ENCODE data around the gene PKN3. TPM values are rescaled to one million over a fixed set of nuclear protein-coding genes. Genes with fewer than 3 reads are reported as not detected.

Gene PKN3
- total RNA-seq, 2 experiments from 2014 or later, result 8.2 to 9.1 TPM

DNA sequence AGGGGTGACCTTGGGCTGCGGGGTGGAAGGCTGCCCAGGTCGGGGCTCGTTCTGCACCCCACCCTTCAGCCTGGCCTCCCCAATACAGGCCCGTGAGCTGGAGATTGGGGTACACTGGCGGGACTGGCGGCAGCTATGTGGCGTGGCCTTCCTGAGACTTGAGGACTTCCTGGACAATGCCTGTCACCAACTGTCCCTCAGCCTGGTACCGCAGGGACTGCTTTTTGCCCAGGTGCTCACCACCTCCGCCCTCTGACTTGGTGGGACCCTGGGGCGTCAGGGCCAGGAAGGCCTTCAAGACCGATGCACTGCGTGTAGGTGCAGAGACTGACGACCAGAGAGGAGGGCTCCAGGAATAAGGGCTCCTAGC lies 11.1 kb downstream of the PKN3 start:
- Mint-ChIP-seq H3K27me3 (no peaks in the 10 kb centered on the region), H3K9me3 (no peaks in the 10 kb centered on the region), H3K36me3 (ENCODE audit: low read depth) (no peaks in the 10 kb centered on the region), H3K27ac (no peak overlapping the region), H3K4me1 (no peaks in the 10 kb centered on the region), H3K4me3 (no peak overlapping the region)
- ChIA-PET CTCF (interaction anchor here (2.9 kb wide), 1 partner anchor 11 kb away, joined by 9 read pairs; the partner anchor contains the start of gene PKN3), POLR2A (no interaction called here)
- no peak for DNase-seq

DNA sequence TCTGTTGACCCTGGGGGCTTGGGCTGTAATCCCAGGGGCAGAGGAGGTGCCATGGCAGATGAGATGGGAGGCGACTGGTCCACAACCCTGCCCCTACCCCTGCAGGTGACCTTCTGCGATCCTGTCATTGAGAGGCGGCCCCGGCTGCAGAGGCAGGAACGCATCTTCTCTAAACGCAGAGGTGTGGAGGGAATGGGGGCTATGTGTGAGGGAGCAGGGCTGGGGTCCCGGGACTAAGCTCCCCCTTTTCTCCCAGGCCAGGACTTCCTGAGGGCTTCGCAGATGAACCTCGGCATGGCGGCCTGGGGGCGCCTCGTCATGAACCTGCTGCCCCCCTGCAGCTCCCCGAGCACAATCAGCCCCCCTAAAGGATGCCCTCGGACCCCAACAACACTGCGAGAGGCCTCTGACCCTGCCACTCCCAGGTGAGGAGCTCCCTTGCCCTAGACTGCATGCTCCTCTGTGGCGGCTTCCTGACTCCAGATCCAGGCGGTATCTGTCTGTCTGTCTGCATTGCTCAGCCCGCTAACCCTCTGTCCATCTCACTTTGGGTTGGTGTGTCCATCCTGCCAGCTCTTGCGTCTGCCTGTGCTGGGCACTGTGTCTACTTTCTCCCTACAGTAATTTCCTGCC lies 11.8 kb downstream of the PKN3 start:
- DNase-seq, result no peak
- ChIA-PET POLR2A (no interaction called here), CTCF (interaction anchor here (1.7 to 2.9 kb wide), 2 partner anchors 12 to 22 kb away, joined by 5 to 9 read pairs; partner anchors contain the start of gene PKN3)
- no peak overlapping the region for H3K27ac Mint-ChIP-seq
- no peaks in the 10 kb centered on the region for H3K36me3 Mint-ChIP-seq (ENCODE audit: low read depth)
- no peaks in the 10 kb centered on the region for H3K4me1 Mint-ChIP-seq
- H3K9me3 Mint-ChIP-seq, result no peaks in the 10 kb centered on the region
- no peak overlapping the region for H3K4me3 Mint-ChIP-seq
- H3K27me3 Mint-ChIP-seq, result no peaks in the 10 kb centered on the region

DNA sequence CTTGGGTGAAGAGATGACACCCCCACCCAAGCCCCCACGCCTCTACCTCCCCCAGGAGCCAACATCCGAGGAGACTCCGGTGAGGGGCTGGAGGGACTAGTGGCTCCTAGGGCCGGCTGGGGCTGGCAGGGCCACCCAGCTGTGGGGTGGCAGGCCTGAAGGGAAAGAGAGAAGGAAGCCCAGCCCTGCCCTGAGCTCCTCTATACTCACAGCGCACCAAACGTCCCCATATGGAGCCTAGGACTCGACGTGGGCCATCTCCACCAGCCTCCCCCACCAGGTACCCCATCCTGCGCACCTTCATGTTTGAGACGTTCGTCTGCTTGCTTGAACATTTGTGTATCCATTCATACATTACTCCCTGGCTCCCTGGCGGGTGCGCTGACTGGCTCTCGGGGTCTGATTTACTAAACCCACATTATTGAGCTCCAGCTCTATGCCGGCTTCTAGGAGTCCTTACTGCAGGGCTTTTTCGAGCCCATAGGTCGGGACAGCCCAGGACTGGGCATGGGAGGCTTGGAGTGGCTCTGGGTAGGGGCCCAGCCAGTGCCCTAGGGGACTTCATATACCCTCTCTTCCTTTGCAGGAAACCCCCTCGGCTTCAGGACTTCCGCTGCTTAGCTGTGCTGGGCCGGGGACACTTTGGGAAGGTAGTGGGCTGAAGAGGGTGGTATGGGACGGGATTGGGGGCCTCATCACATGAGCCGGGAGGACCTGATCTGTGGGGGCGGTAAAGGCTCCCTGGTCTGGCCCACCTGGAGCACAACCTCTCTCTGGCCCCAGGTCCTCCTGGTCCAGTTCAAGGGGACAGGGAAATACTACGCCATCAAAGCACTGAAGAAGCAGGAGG lies 12.5 kb downstream of the PKN3 start:
- Mint-ChIP-seq H3K9me3 (no peaks in the 10 kb centered on the region), H3K36me3 (ENCODE audit: low read depth) (peaks cover 1% of the 10 kb centered on the region), H3K27ac (no peak overlapping the region), H3K27me3 (no peaks in the 10 kb centered on the region), H3K4me1 (no peaks in the 10 kb centered on the region), H3K4me3 (no peak overlapping the region)
- ChIA-PET CTCF (interaction anchor here (1.7 to 2.9 kb wide), 2 partner anchors 13 to 23 kb away, joined by 5 to 9 read pairs; partner anchors contain the start of gene PKN3), POLR2A (no interaction called here)
- DNase-seq, result no peak

DNA sequence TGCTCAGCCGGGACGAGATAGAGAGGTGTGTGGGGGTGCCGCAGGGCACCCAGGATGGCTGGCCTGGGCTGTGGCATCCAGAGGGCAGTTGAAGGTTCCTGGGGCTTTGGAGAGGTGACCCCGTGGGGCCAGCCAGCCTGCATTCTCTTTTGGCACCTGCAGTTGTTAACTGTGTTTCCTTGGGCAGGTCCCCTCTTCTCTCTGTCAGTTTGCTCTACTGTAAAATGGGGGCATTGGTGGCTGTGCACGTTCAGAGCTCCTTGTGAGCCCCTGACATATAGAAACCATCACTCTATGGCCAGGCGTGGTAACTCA lies 13.1 kb downstream of the PKN3 start:
- no peaks in the 10 kb centered on the region for H3K9me3 Mint-ChIP-seq
- POLR2A ChIA-PET, result no interaction called here
- H3K27me3 Mint-ChIP-seq, result no peaks in the 10 kb centered on the region
- no peak overlapping the region for H3K27ac Mint-ChIP-seq
- CTCF ChIA-PET, result interaction anchor here (1.0 to 1.7 kb wide), 2 partner anchors 10 to 23 kb away, joined by 3 to 5 read pairs; no protein-coding TSS in a partner anchor
- no peaks in the 10 kb centered on the region for H3K4me1 Mint-ChIP-seq
- no peak for DNase-seq
- peaks cover 1% of the 10 kb centered on the region for H3K36me3 Mint-ChIP-seq (ENCODE audit: low read depth)
- no peak overlapping the region for H3K4me3 Mint-ChIP-seq

DNA sequence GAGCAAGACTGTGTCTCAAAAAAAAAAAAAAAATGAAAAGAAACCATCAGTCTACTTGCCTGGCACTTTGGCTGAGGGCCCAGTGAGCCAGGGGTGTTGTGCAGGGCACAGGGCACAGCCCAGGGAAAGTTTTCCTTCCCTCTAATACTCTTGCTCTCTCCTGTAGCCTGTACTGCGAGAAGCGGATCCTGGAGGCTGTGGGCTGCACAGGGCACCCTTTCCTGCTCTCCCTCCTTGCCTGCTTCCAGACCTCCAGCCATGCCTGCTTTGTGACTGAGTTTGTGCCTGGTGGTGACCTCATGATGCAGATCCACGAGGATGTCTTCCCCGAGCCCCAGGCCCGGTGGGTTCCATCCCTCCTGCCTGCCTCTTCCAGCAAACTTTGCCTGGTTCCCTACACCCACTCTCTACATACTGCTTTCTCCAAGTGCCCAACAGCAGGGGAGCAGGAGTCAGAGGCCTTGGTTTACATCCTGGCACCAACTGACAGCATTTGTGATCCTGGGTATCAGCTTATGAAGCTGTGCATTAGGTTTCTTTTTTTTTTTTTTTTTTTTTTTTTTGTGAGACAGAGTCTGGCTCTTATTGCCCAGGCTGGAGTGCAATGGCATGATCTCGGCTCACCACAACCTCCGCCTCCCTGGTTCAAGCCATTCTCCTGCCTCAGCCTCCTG lies 14.4 kb downstream of the PKN3 start:
- DNase-seq, result no peak
- Mint-ChIP-seq H3K27ac (no peak overlapping the region), H3K9me3 (no peaks in the 10 kb centered on the region), H3K36me3 (ENCODE audit: low read depth) (peaks cover 7% of the 10 kb centered on the region), H3K4me1 (peaks cover 2% of the 10 kb centered on the region), H3K4me3 (no peak overlapping the region), H3K27me3 (no peaks in the 10 kb centered on the region)
- ChIA-PET POLR2A (no interaction called here), CTCF (interaction anchor here (0.7 to 1.2 kb wide), 4 partner anchors 10 to 294 kb away, joined by 3 read pairs; no protein-coding TSS in a partner anchor)

DNA sequence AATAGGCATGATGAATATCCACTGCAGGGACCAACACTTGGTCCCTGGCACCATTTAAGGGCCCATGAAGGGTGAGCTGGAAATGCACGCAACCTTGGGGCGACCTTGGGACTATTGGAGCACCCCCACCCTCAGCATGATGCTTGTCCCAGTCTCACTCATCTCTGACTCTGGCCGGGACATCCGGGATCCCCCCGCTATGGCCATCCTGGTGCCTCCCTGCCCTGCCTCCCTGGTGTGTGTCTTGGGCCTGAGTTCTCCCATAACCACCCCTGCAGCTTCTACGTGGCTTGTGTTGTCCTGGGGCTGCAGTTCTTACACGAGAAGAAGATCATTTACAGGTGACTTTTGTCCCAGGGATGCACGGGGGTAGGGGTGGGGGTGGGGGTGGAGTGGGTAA lies 15.7 kb downstream of the PKN3 start:
- Mint-ChIP-seq H3K36me3 (ENCODE audit: low read depth) (peaks cover 14% of the 10 kb centered on the region), H3K27me3 (no peaks in the 10 kb centered on the region), H3K4me3 (no peak overlapping the region), H3K27ac (no peak overlapping the region), H3K9me3 (no peaks in the 10 kb centered on the region), H3K4me1 (peaks cover 15% of the 10 kb centered on the region)
- ChIA-PET POLR2A (no interaction called here), CTCF (interaction anchor here (0.6 to 1.2 kb wide), 4 partner anchors 11 to 933 kb away, joined by 3 to 4 read pairs (median 3); no protein-coding TSS in a partner anchor)
- DNase-seq, result no peak

DNA sequence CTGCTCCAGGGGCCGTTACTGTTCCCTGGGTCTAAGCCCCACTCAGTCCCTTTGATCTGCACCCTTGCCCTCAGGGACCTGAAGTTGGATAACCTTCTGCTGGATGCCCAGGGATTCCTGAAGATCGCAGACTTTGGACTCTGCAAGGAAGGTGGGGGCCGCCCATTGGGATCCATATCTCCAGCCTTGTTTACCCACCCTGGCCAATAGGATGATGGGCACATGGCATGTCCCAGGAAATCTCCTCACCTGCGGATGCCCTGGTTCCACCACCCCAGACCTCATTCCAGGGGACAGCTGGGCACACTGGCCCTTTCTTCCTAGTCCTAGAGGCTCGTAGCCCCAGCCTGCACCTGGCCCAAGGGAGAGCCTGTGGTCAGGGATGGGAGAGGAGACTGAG lies 16.2 kb downstream of the PKN3 start:
- peaks cover 14% of the 10 kb centered on the region for H3K36me3 Mint-ChIP-seq (ENCODE audit: low read depth)
- H3K4me3 Mint-ChIP-seq, result no peak overlapping the region
- no peaks in the 10 kb centered on the region for H3K9me3 Mint-ChIP-seq
- CTCF ChIA-PET, result no interaction called here
- no peak overlapping the region for H3K27ac Mint-ChIP-seq
- POLR2A ChIA-PET, result no interaction called here
- DNase-seq, result no peak
- peaks cover 19% of the 10 kb centered on the region for H3K4me1 Mint-ChIP-seq
- no peaks in the 10 kb centered on the region for H3K27me3 Mint-ChIP-seq

DNA sequence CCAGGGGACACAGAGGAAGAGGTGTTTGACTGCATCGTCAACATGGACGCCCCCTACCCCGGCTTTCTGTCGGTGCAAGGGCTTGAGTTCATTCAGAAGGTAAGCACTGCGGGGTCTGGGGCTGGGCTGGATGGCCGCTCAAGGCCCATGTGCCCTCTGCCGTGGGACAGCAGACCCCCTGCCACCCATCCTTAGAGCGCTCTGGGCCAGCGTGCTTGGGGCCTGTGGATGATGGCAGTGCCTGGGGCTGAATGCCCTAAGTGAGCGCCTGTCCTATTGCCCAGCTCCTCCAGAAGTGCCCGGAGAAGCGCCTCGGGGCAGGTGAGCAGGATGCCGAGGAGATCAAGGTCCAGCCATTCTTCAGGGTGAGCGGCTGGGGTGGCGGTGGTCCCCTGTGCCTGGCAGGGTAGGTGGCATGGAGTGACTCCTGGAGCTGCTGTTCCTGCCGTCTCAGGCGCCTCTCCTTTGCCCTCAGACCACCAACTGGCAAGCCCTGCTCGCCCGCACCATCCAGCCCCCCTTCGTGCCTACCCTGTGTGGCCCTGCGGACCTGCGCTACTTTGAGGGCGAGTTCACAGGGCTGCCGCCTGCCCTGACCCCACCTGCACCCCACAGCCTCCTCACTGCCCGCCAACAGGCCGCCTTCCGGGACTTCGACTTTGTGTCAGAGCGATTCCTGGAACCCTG lies 17.8 kb downstream of the PKN3 start:
- CTCF ChIA-PET, result no interaction called here
- Mint-ChIP-seq H3K4me3 (no peak overlapping the region), H3K27ac (no peak overlapping the region), H3K36me3 (ENCODE audit: low read depth) (peaks cover 15% of the 10 kb centered on the region), H3K4me1 (peaks cover 26% of the 10 kb centered on the region), H3K27me3 (no peaks in the 10 kb centered on the region), H3K9me3 (no peaks in the 10 kb centered on the region)
- DNase-seq, result no peak
- POLR2A ChIA-PET, result no interaction called here

DNA sequence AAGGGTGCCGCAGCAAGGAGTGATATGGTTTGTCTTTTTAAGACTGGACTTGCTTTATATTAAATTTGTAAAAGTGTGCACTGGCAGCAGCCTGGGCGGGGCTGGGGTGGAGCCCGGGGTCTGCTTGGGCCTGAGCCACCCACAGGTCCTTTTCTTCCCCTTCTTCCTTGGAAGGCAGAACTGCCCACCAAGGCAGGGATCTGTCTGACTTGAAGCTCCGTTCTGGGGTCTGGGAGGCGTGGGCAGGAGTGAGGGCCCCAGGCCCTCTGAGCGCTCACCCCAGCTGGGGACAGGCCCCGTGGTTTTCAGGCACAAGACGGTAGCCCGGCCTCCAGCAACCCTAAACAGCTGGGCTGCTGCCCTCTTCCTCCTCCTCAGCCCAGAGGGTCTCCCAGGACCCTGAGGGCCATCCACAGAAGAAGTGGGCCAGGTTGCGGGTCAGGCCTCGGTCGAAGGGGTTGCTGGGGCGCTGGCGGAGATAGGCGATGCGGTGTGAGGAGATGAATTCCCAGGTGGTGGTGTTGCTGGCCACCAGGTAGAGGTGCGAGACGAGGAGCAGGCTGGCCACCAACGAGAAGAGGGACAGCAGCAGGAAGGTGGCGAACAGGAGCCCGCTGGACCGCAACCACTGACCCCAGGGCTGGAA lies 18.7 kb downstream of the PKN3 start:
- H3K27me3 Mint-ChIP-seq, result no peaks in the 10 kb centered on the region
- DNase-seq, result no peak
- ChIA-PET CTCF (no interaction called here), POLR2A (no interaction called here)
- peaks cover 15% of the 10 kb centered on the region for H3K36me3 Mint-ChIP-seq (ENCODE audit: low read depth)
- H3K4me3 Mint-ChIP-seq, result peak overlapping the region; percentile 32
- H3K9me3 Mint-ChIP-seq, result no peaks in the 10 kb centered on the region
- peaks cover 33% of the 10 kb centered on the region for H3K4me1 Mint-ChIP-seq
- no peak overlapping the region for H3K27ac Mint-ChIP-seq

DNA sequence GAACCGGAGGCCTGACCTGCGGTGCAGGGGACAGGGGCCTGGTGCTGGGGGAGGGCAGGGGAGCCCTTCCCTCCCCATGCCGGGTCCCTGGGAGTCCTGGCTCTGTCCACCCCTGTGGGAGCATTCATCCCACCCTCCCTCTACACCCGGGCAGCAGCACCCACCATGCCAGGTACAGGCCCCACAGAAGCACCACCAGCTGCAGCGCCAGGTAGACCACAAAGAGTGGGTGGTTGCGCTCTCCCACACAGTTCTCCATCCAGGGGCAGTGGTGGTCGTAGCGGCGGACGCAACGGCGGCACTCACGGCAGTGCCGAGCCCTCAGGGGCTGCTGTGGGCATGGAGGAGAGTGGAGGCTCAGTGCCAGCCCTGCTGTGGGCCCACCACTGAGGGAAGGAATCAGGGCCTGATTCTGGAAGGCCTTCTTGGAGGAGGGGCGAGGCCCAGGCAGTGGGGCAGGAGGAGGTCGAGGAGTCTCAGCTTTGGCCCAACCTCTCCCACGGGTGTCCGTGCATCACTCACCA lies 19.2 kb downstream of the PKN3 start:
- Mint-ChIP-seq H3K27me3 (no peaks in the 10 kb centered on the region), H3K4me3 (peak overlapping the region; percentile 94), H3K4me1 (peaks cover 37% of the 10 kb centered on the region), H3K9me3 (no peaks in the 10 kb centered on the region), H3K27ac (peak overlapping the region; percentile 60), H3K36me3 (ENCODE audit: low read depth) (peaks cover 15% of the 10 kb centered on the region)
- POLR2A ChIA-PET, result no interaction called here
- DNase-seq, result no peak
- CTCF ChIA-PET, result no interaction called here

DNA sequence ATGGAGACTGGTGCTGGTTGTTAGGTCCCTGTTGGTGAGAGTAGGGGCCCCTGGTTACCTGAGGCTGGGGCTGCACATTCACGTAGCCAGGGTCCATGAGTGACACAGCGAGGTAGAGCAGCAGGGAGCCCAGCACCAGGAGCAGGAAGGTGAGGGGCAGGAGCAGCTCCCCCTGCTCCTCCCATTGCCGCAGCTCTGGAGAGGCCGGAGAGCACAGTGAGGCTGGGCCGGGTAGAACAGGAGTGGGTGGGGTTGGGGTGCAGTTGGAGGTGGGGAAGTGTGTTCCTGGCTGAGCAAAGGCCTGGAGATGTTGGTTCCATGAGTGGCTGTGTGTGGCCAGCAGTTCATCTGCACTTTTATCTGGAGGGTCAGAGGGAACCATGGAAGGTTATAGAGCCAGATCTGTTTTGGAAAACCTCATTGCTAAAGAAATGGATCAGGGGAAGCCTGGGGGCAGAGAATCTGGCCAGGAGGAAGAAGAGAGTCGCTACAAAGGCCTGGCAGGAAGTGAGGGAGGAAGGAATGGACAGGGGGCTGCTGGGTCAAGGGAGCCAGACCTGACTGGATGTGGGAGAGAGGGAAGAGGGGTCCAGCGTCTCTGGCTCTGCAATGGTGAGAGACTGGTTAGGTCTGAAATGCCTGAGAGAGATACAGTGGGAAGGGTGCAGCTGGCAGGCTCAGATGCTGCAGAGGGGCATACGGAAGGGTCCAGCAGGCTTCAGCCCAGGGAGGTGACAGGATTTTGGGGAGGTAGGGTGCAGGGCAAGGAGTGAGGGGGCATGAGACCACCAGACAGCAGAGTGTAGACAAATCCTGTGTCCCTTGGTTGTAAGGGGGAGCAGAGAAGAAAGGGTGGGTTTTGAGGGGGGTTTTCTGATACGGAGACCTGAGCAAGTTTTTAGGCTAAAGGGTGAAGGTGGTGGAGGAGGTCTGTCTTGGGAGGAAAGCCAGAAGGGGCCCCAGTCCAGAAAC lies 20.4 kb downstream of the PKN3 start:
- Mint-ChIP-seq H3K9me3 (no peaks in the 10 kb centered on the region), H3K36me3 (ENCODE audit: low read depth) (peaks cover 15% of the 10 kb centered on the region), H3K4me1 (peaks cover 45% of the 10 kb centered on the region), H3K4me3 (peak overlapping the region; percentile 94), H3K27ac (peak overlapping the region; percentile 94), H3K27me3 (no peaks in the 10 kb centered on the region)
- POLR2A ChIA-PET, result no interaction called here
- CTCF ChIA-PET, result no interaction called here
- no peak for DNase-seq

All from activated CD4-positive, alpha-beta T cell treated with anti-CD3 and anti-CD28 coated beads, Interleukin-2, amount 10 ng/mL, durations not matched to agents 7 days and 5 days (primary cell).